Mesendoderm (in vitro differentiated cells): ENCODE results near the gene OR2D2.

Source experiments
- DNase-seq: peaks from one replicate; pipeline ENCODE4 v3.0.0; 2013
- H2AK5ac ChIP-seq: 2 replicates; pipeline ENCODE4 v1.6.1; 2013; ENCODE audit warnings: low read length, inconsistent platforms
- H2BK120ac ChIP-seq: 2 replicates; pipeline ENCODE4 v1.6.1; 2013; ENCODE audit warnings: low read depth, mild to moderate bottlenecking, low read length, moderate library complexity, mixed read lengths
- H2BK15ac ChIP-seq: replicated peaks from 2 replicates; pipeline ENCODE4 v1.6.1; 2013; ENCODE audit warnings: low read depth, mild to moderate bottlenecking, moderate library complexity
- H2BK5ac ChIP-seq: 2 replicates; pipeline ENCODE4 v1.6.1; 2013; ENCODE audit warnings: low read length, inconsistent platforms
- H3K18ac ChIP-seq: 2 replicates; pipeline ENCODE4 v1.6.1; 2013; ENCODE audit warnings: mild to moderate bottlenecking, low read length, mixed read lengths
- H3K23ac ChIP-seq: one replicate; pipeline ENCODE4 v1.6.1; 2013; ENCODE audit warnings: low read length
- H3K27ac ChIP-seq: 2 replicates; pipeline ENCODE4 v1.5.1; 2013; ENCODE audit warnings: low read depth, mild to moderate bottlenecking, inconsistent platforms, low read length, moderate library complexity
- H3K27me3 ChIP-seq: 2 replicates; pipeline ENCODE4 v1.6.1; 2013; ENCODE audit warnings: low read length, control low read depth, mild to moderate bottlenecking, inconsistent platforms; ENCODE audit not compliant: insufficient read depth, poor library complexity
- H3K36me3 ChIP-seq: 2 replicates; pipeline ENCODE4 v1.6.1; 2013; ENCODE audit warnings: low read length, inconsistent platforms; ENCODE audit not compliant: control insufficient read depth, insufficient read depth
- H3K4ac ChIP-seq: one replicate; pipeline ENCODE4 v1.6.1; 2013; ENCODE audit warnings: low read depth, mild to moderate bottlenecking, low read length, moderate library complexity
- H3K4me1 ChIP-seq: 2 replicates; pipeline ENCODE4 v1.6.1; 2013; ENCODE audit warnings: low read depth, low read length, inconsistent platforms; ENCODE audit not compliant: control insufficient read depth
- H3K4me2 ChIP-seq: 2 replicates; pipeline ENCODE4 v1.6.1; 2013; ENCODE audit warnings: low read length
- H3K4me3 ChIP-seq: 2 replicates; pipeline ENCODE4 v1.5.1; 2013; ENCODE audit warnings: mild to moderate bottlenecking, low read length
- H3K56ac ChIP-seq: one replicate; pipeline ENCODE4 v1.6.1; 2013; ENCODE audit warnings: low read length
- H3K79me1 ChIP-seq: 2 replicates; pipeline ENCODE4 v1.6.1; 2013; ENCODE audit warnings: low read length, inconsistent platforms
- H3K79me2 ChIP-seq: 2 replicates; pipeline ENCODE4 v1.6.1; 2013; ENCODE audit warnings: mild to moderate bottlenecking, low read length; ENCODE audit not compliant: control insufficient read depth, insufficient read depth
- H3K9ac ChIP-seq: 2 replicates; pipeline ENCODE4 v1.6.1; 2013; ENCODE audit warnings: low read length, inconsistent platforms
- H4K5ac ChIP-seq: one replicate; pipeline ENCODE4 v1.6.1; 2013; ENCODE audit warnings: low read length
- H4K8ac ChIP-seq: one replicate; pipeline ENCODE4 v1.6.1; 2013; ENCODE audit warnings: low read depth, mild to moderate bottlenecking, control low read depth, low read length, moderate library complexity
- WGBS: extraction: QIAGEN DNeasy Blood & Tissue Kit; methylation state at CpG from one replicate; pipeline ENCODE4 v1.1.7; 2013; ENCODE audit warnings: low lambda C conversion rate, missing lambda C conversion rate; ENCODE audit not compliant: insufficient coverage; ENCODE audit errors: extremely low coverage; 5-methylcytosine and 5-hydroxymethylcytosine counted together

OR2D2 gene

DNA sequence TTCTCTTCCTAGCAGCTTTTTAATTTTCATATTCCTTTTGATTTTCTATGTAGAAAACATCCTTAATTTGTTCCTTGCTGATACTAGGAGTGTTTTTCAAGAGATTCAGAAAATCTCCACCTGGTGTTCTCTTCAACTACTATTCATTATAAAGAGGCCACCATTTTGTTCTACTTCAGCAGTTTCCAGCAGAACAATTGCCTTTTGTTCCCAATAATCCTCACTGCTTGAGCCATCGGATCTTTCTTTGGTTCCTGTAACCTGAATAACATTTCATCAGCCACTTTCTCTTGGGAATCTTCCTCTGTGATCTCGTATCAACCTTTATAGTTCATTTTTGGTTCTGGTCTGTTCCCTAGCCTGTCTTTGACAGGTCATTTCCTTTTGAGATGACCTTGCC lies 48.6 kb downstream of the OR2D2 start:
- Histone ChIP-seq H3K4me1 (no peaks in the 10 kb centered on the region), H3K4me3 (no peak overlapping the region), H3K36me3 (no peaks in the 10 kb centered on the region), H3K79me1 (no peaks in the 10 kb centered on the region), H3K18ac (no peak overlapping the region), H3K4me2 (no peak overlapping the region), H4K8ac (no peak overlapping the region), H3K56ac (no peak overlapping the region), H3K27ac (no peak overlapping the region), H3K23ac (no peak overlapping the region), H2BK5ac (no peak overlapping the region), H3K4ac (no peak overlapping the region), H3K79me2 (no peaks in the 10 kb centered on the region), H3K9ac (no peak overlapping the region), H2AK5ac (no peak overlapping the region), H2BK120ac (no peak overlapping the region), H4K5ac (no peak overlapping the region), H3K27me3 (no peaks in the 10 kb centered on the region), H2BK15ac (no peak overlapping the region)
- WGBS: no CpG with 5 or more reads among the region's 2 CpGs
- DNase-seq: no peak

- Histone ChIP-seq H4K5ac (no peak overlapping the region), H3K9ac (no peak overlapping the region), H3K4me2 (no peak overlapping the region), H2BK15ac (no peak overlapping the region), H3K23ac (no peak overlapping the region), H4K8ac (no peak overlapping the region), H2BK120ac (no peak overlapping the region), H3K79me2 (no peaks in the 10 kb centered on the region), H3K36me3 (no peaks in the 10 kb centered on the region), H3K27ac (no peak overlapping the region), H3K56ac (no peak overlapping the region), H3K4ac (no peak overlapping the region), H3K4me3 (no peak overlapping the region), H3K79me1 (no peaks in the 10 kb centered on the region), H2AK5ac (no peak overlapping the region), H3K4me1 (no peaks in the 10 kb centered on the region), H3K18ac (no peak overlapping the region), H3K27me3 (no peaks in the 10 kb centered on the region), H2BK5ac (no peak overlapping the region)
- no peak for DNase-seq
These were observed 50.6 kb downstream of the OR2D2 start for GRCh38 chr11:6841694-6842093.
